KG1 (cell line): ENCODE data around the gene ABAT.
"Not testable (repeated sequence)": the region's sequence is repeated elsewhere in the genome, so short reads cannot be mapped to it uniquely, and the experiment has no call there.

Experiments
- DNase-seq: peaks from one replicate; lab custom pipeline; 2025; lab: John Stamatoyannopoulos, UW

Gene ABAT

DNA sequence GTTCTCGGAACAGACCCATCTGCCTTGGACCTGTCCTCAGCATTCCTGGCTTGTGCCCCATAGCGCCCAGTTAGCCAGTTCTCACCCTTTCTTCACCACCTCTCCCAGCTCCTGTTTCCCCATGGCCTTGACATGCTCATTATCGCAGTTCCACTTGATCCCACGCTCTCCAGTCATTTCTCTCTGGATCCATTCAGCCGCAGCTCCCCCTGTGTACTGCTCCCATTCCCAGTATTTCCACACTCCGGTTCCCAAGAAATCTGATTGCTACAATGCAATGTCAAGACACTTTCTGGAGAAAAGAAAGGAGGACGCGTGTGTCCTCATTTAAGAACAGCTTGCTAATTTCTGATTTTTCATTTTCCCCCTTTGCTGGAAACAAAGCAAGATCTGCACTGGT lies 67.7 kb downstream of the ABAT start:
- no peak for DNase-seq

DNA sequence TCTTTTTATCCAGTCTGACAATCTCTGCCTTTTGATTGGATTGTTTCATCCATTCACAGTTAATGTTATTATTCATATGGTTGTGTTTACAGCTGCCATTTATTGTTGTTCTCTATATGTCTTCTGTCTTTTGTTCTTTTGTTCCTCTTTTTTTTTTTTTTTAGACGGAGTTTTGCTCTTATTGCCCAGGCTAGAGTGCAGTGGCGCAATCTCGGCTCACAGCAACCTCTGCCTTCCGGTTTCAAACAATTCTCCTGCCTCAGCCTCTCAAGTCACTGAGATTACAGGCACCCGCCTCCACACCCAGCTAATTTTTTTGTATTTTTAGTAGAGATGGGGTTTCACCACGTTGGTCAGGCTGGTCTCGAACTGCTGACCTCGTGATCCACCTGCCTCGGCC lies 74.5 kb downstream of the ABAT start:
- DNase-seq = not testable (repeated sequence)

- no peak for DNase-seq
These were observed 77.3 kb downstream of the ABAT start for GRCh38 chr16:8751481-8752311.

DNA sequence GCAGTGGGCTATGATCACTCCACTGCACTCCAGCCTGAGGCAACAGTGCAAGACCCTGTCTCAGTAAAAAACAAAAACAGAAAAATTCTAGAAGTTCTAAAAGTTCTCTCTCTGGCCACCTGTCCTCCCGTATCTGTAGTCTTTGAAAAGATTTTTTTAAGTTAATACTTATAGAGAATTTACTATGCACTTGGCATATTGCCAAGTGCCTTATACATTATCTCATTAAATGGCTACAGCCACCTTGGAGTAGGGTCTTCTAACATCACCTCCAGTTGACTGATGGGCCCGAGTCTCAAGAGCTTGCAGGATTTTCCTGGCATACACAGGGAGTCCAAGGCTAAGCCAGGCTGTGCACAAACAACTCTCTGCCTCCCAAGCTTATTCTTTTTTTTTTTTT lies 78.3 kb downstream of the ABAT start:
- DNase-seq = no peak

GRCh38 chr16:8753416-8754054 lies 79.1 kb downstream of the ABAT start:
- DNase-seq = no peak

DNA sequence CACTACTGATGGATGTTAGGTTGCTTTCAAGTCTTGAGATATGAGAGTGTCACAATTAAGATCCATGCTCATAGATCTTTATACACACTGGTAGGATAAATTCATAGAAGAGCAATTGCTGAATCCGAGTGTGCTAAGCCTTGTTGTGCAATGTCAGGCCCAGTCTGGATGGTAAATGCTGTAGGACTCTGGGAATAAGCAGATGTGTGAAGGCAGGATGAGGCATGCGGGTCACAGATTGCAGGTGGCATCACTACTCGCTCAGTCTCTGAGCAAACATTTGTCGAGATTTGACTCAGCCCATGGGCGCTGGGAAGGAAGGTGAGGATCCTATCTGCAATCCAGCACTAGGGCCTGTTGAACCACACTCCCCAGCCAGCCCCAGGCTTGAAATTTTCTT lies 82.3 kb downstream of the ABAT start:
- no peak for DNase-seq

GRCh38 chr16:8758022-8758421 lies 83.6 kb downstream of the ABAT start:
- no peak for DNase-seq

DNA sequence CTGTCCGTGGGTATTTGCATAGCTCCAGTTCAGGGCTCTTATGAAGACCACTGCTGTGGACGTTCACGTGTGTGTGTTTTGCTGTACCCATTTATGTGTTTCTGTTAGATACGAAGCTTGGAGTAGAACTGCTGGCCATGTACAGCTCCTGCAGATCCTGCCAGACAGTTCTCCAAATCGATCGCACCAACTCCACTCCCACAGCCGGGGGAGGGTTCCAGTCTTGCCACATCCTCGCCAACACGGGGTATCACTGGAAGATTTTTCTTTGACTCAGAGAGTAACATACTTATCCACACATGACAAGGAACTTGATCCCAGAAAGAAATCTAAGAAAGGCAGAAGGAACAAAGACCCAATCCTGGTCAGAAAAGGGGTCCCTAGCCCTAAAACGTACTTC lies 85.6 kb downstream of the ABAT start:
- no peak for DNase-seq

- no peak for DNase-seq
These were observed 86.7 kb downstream of the ABAT start for GRCh38 chr16:8761078-8761477.

DNA sequence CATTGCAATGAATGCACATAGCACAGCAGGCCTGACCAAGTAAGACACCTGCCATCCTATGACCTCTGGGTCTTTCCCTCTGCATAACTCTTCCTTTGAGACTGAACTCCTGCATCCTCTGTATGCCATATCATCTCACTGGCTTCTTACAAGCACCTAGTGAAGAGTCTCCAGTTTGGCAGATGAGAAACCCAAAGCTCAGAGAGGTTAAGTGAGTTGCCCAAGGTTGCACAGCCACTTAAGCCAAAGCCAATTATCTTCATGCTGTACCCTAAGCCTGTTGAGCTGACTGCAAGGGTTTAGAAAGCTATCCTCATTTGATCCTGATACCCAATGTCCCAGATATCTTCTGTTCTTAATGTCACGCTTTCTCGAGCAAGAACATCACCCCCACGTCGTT lies 87.8 kb downstream of the ABAT start:
- no peak for DNase-seq

GRCh38 chr16:8763083-8763482 lies 88.7 kb downstream of the ABAT start:
- no peak for DNase-seq

GRCh38 chr16:8763899-8764298 lies 89.5 kb downstream of the ABAT start:
- DNase-seq = no peak

- DNase-seq = no peak
These were observed 90.3 kb downstream of the ABAT start for GRCh38 chr16:8764525-8765250.

GRCh38 chr16:8767176-8767575 lies 92.8 kb downstream of the ABAT start:
- no peak for DNase-seq

DNA sequence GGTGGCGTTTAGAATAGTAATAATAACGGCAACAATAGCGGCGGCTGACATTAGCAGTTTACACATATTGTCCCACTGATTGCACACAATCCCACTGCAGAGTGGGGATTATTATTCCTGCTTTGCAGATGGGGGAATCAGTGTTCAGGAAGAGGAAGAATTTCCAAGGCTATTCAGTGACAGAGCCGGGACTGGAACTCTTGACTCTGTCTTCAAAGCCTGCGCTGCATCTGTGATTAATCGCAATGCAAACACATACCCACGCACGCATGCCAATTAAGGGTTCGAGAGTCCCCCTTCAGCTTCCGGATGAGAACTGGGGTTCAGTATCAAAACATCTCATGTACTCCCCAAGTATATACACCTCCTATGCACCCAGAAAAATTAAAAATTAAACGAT lies 93.9 kb downstream of the ABAT start:
- no peak for DNase-seq

DNA sequence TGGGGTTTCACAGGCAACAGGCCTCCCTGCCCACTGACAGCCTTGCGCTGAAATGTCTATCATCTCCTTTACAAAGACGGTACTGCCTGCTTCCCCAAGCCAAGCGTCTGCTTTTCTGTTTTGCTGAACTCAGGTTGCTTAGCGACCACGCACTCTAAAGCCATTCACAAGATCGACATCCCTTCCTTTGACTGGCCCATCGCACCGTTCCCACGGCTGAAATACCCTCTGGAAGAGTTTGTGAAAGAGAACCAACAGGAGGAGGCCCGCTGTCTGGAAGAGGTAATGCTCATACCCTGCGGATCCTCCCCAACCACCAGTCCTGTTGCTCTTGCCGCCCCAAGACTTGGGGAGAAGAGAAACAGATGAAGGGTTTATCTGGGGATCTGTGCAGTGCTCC lies 94.3 kb downstream of the ABAT start:
- DNase-seq = no peak

DNA sequence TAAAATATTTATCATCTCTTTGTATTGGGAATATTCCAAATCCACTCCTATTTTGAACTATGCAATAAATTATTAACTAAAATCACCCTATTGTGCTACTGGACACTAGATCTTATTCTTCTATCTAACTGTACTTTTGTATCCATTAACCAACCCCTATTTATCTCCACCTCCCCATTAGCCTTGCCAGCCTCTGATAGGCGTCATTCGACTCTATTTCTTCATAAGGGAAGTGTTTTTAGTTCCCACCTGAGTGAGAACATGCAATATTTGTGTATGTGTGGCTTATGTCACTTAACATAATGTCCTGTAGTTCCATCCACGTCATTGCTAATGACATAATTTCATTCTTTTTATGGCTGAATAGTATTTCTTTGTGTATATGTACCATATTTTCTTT lies 99.1 kb downstream of the ABAT start:
- DNase-seq = no peak

- no peak for DNase-seq
These were observed 99.8 kb downstream of the ABAT start for GRCh38 chr16:8774208-8774607.

DNA sequence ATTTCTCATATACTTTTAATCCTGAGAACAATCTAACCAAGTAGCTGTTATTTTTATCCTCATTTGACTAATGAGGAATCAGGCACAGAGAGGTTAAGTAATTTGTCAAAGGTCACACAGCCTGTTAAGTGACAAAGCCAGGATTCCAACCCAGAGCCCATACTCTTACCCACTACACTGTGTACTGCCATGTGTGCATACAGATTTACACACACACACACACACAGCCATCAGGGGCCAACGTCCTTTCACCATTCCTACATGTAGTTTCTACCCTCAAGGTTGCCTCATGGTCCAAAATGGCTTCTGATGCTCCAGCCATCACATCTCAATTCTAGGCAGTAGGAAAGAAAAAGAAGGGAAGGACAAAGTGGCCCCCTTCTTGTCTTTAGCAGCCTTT lies 100.9 kb downstream of the ABAT start:
- no peak for DNase-seq

DNA sequence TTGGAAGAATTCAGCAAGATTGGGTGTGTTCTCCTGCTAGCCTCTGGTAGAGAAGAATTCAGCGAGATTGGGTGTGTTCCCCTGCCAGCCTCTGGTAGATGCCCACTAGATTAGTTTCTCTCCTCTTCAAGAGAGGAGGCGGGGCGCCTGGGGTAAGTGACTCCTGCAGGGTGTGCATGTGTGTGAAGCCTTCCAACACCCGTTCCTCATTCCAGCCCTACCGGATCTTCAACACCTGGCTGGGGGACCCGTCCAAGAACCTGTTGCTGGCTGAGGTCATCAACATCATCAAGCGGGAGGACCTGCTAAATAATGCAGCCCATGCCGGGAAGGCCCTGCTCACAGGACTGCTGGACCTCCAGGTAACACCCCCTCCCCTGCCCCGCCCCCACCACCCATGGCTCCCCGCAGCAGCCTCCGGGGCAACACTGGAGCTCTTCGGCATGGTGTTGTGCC lies 101.7 kb downstream of the ABAT start:
- no peak for DNase-seq

DNA sequence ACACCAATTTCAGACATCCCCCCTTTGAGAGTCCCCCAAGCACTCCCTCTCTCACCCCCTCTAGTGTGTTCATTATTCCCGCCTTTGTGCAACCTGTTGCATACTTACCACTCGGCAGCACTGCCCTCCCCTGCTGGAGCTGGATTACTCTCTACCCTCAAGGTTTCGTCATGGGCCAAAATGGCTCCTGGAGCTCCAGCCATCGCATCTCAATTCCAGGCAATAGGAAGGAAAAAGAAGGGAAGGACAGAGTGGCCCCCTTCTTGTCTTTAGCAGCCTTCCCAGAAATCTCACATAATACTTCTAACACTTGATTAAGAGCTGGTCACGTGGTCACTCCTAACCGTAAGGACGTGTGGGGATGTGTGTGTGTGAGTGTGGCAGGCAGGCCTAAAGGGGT lies 102.8 kb downstream of the ABAT start:
- no peak for DNase-seq

- no peak for DNase-seq
These were observed 107.4 kb downstream of the ABAT start for GRCh38 chr16:8781797-8782196.

DNA sequence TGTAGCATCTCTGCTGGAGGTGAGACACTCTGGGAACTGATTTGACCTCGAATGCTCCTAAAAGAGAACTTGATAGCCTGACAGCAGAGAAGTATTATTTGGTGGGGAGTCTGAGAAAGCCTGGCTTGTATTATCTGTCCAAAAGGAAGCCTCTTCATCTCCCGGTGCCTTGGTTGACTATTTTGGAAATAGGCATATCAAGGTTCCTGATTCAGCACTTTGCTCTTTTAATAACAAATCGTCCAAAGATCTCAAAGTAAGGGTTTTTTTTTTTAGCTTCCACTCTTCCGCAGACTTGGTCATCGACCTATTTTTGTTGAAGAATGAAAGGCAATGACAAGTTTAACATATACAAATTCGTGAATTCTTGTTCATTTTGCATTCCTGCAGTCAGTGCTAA lies 108.3 kb downstream of the ABAT start:
- no peak for DNase-seq
